Thymus (tissue), 11 donors: Measurements from ENCODE around the gene RAD1. TPM values are rescaled to one million over a fixed set of nuclear protein-coding genes. Genes with fewer than 3 reads are reported as not detected.

Experiments
- DNase-seq, 9 donors: peaks; one replicate each; pipeline ENCODE4 v3.0.0-alpha.2; 2013; ENCODE audit warnings: low spot score in 9 of 9, low read depth in 6 of 9, missing footprints in 1 of 9
- H3K27ac ChIP-seq, 2 donors: one replicate each; pipeline ENCODE4 v1.5.1; 2013; ENCODE audit warnings: control low read depth in 1 of 2, low read depth in 1 of 2, low read length in 1 of 2, mild to moderate bottlenecking in 1 of 2, moderate library complexity in 1 of 2
- H3K27me3 ChIP-seq, 2 donors: one replicate each; pipeline ENCODE4 v1.5.1; 2013; ENCODE audit warnings: low read length in 1 of 2; ENCODE audit not compliant: control insufficient read depth in 2 of 2, insufficient read depth in 1 of 2
- H3K36me3 ChIP-seq, 2 donors: one replicate each; pipeline ENCODE4 v1.5.1; 2013; ENCODE audit warnings: low read length in 1 of 2, mild to moderate bottlenecking in 1 of 2, moderate library complexity in 1 of 2; ENCODE audit not compliant: control insufficient read depth in 2 of 2, insufficient read depth in 2 of 2
- H3K4me1 ChIP-seq, 2 donors: one replicate each; pipeline ENCODE4 v1.5.1; 2013; ENCODE audit warnings: low read length in 2 of 2; ENCODE audit not compliant: control insufficient read depth in 2 of 2, insufficient read depth in 2 of 2
- H3K4me3 ChIP-seq, 2 donors: one replicate each; pipeline ENCODE4 v1.5.1; 2013; ENCODE audit warnings: low read length in 2 of 2, control low read depth in 1 of 2, mild to moderate bottlenecking in 1 of 2
- H3K9me3 ChIP-seq, 2 donors: one replicate each; pipeline ENCODE4 v1.5.1; 2013; ENCODE audit warnings: low read length in 1 of 2, mild to moderate bottlenecking in 1 of 2; ENCODE audit not compliant: control insufficient read depth in 2 of 2, insufficient read depth in 1 of 2
- WGBS: extraction: QIAGEN DNeasy Blood & Tissue Kit; methylation state at CpG from one replicate; pipeline ENCODE4 v1.1.7; 2013; 5-methylcytosine and 5-hydroxymethylcytosine counted together
- polyA plus RNA-seq: library from polyadenylated mRNA; stranded (reverse); fragments of 200-250 nt; gene quantifications from one replicate; pipeline ENCODE4 v1.2.3, GENCODE V29; 2013
- total RNA-seq: library from RNA; stranded (reverse); fragments of 120-200 nt; gene quantifications from one replicate; pipeline ENCODE4 v1.2.4, GENCODE V29; 2013
- donor health status: healthy.

The RAD1 gene
- total and polyA plus RNA-seq, 2 donors, result 15.8 to 21.2 TPM

DNA sequence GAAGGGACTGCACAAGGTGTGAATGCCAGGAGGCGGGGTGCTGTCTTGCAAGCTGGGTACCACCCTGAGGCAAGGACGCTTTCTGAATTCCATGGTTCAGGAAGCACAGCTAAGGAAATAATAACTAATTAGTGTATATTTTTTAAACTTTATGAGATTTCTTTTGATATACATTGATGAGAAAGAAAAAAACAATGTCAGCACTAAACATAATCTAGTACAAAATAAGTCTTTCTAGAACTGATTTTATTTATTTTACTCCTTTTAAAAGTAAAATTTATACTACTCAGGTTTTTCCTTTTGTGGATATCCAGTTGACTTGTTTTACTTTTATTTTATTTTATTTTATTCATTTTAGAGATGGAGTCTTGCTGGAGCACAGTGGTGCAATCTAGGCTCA, 17.6 kb upstream of the RAD1 start:
- Histone ChIP-seq H3K27me3 (no peaks in the 10 kb centered on the region), H3K4me1 (peaks cover 4 to 6% of the 10 kb centered on the region in 2 donors), H3K36me3 (peaks cover 9 to 18% of the 10 kb centered on the region in 2 donors), H3K27ac (no peak overlapping the region), H3K4me3 (no peak overlapping the region), H3K9me3 (no peaks in the 10 kb centered on the region)
- DNase-seq, result no peak
- WGBS, result 97% methylated on average over 2 of the region's 2 CpGs

GRCh38 chr5:34930870-34931269, 15.6 kb upstream of the RAD1 start:
- Histone ChIP-seq H3K27ac (no peak overlapping the region), H3K9me3 (no peaks in the 10 kb centered on the region), H3K27me3 (no peaks in the 10 kb centered on the region), H3K4me1 (peaks cover 4 to 6% of the 10 kb centered on the region in 2 donors), H3K36me3 (peaks cover 0 to 9% of the 10 kb centered on the region in 2 donors), H3K4me3 (peak overlapping the region; percentile 71 to 79)
- WGBS, result 94% methylated on average over 4 of the region's 4 CpGs
- DNase-seq, result no peak

DNA sequence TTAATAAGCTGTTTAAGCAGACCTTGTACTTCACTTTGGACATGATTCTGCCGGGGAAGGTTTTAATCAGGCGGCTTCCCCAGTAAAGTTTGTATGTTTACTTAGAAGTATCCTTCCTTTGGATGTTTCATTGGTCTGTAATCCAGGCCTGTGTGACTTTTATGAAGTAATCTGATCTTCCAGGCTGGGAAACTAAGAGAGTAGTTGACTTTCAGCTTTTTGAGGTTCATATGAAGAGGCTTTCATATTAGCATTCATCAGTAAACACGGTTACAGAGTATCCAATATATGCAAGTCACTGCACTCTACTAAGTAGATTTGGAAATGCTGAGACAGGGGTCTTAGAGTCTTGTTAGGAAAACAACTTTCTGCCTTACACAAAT, 15.1 kb upstream of the RAD1 start:
- H3K4me1 ChIP-seq, result peaks cover 4 to 6% of the 10 kb centered on the region in 2 donors
- peaks cover 0 to 12% of the 10 kb centered on the region in 2 donors for H3K36me3 ChIP-seq
- 3% methylated on average over 3 of the region's 3 CpGs for WGBS
- H3K9me3 ChIP-seq, result no peaks in the 10 kb centered on the region
- no peak for DNase-seq
- peak overlapping the region; percentile 71 to 79 for H3K4me3 ChIP-seq
- H3K27me3 ChIP-seq, result no peaks in the 10 kb centered on the region
- peak overlapping the region in 1 of 2 donors; percentile 82 for H3K27ac ChIP-seq

GRCh38 chr5:34929720-34930461, 14.6 kb upstream of the RAD1 start:
- Histone ChIP-seq H3K27me3 (no peaks in the 10 kb centered on the region), H3K36me3 (peaks cover 0 to 17% of the 10 kb centered on the region in 2 donors), H3K9me3 (no peaks in the 10 kb centered on the region), H3K4me3 (peak overlapping the region; percentile 71 to 79), H3K27ac (peak overlapping the region; percentile 82 to 87), H3K4me1 (peaks cover 4 to 6% of the 10 kb centered on the region in 2 donors)
- DNase-seq, result peak in 6 of 9 donors; percentile 41 to 81 (median 56)
- WGBS, result under 1% methylated on average over 70 of the region's 70 CpGs

GRCh38 chr5:34929134-34929719, 13.9 kb upstream of the RAD1 start, which contains the start of gene DNAJC21:
Gene DNAJC21 (plus strand): TSS chr5:34929559. CDS start chr5:34929820, 261 bp downstream.
- H3K4me3 ChIP-seq, result peak within 1 kb of the TSS; percentile 71 to 79
- peak; percentile 79 to 97 (median 94) for DNase-seq
- no peaks in the 10 kb centered on the region for H3K27me3 ChIP-seq
- H3K9me3 ChIP-seq, result no peaks in the 10 kb centered on the region
- peak within 1 kb of the TSS; percentile 82 to 87 for H3K27ac ChIP-seq
- peaks cover 4 to 6% of the 10 kb centered on the region in 2 donors for H3K4me1 ChIP-seq
- H3K36me3 ChIP-seq, result peaks cover 0 to 21% of the 10 kb centered on the region in 2 donors
- under 1% methylated on average over 63 of the region's 63 CpGs for WGBS

- H3K4me3 ChIP-seq, result no peak overlapping the region
- H3K27ac ChIP-seq, result no peak overlapping the region
- peaks cover 3 to 31% of the 10 kb centered on the region in 2 donors for H3K36me3 ChIP-seq
- 96% methylated on average over 5 of the region's 5 CpGs for WGBS
- peaks cover 4 to 6% of the 10 kb centered on the region in 2 donors for H3K4me1 ChIP-seq
- H3K9me3 ChIP-seq, result no peaks in the 10 kb centered on the region
- H3K27me3 ChIP-seq, result no peaks in the 10 kb centered on the region
- DNase-seq, result no peak
Observed at GRCh38 chr5:34928267-34928666, 13.0 kb upstream of the RAD1 start.

GRCh38 chr5:34927785-34928184, 12.5 kb upstream of the RAD1 start:
- Histone ChIP-seq H3K9me3 (no peaks in the 10 kb centered on the region), H3K4me1 (peaks cover 4 to 6% of the 10 kb centered on the region in 2 donors), H3K36me3 (peaks cover 6 to 35% of the 10 kb centered on the region in 2 donors), H3K27ac (no peak overlapping the region), H3K27me3 (no peaks in the 10 kb centered on the region), H3K4me3 (no peak overlapping the region)
- WGBS, result over 99% methylated on average over 5 of the region's 5 CpGs
- DNase-seq, result no peak

DNA sequence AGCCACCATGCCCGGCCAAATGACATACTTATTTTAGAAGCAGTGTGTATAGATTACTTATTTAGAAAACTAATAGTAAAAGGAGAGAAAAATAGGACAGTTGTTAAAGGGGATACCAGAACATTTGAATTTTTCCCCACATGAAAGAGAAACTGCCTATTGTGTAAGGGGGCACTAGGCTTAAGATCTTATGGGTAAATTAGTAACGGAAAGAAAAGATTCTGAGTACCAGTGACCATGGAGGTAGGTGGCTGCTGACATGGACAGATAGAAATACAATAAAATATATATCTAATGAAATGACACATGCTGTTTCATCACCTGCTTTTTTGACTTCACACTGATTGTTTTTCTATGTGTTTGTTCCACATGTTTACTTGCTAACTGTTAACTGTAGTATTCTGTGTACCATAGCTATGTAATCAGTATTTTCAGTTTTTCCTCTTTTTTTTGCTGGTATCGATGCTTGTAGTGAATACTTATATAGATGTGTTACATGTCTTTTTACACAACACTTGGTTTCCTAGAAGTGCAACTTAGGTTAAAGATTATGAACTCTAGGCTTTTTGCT, 11.1 kb upstream of the RAD1 start:
- Histone ChIP-seq H3K27me3 (no peaks in the 10 kb centered on the region), H3K4me3 (no peak overlapping the region), H3K9me3 (no peaks in the 10 kb centered on the region), H3K36me3 (peaks cover 6 to 46% of the 10 kb centered on the region in 2 donors), H3K27ac (no peak overlapping the region), H3K4me1 (peaks cover 4 to 6% of the 10 kb centered on the region in 2 donors)
- 98% methylated on average over 3 of the region's 3 CpGs for WGBS
- no peak for DNase-seq

- Histone ChIP-seq H3K4me3 (no peak overlapping the region), H3K27ac (no peak overlapping the region), H3K27me3 (no peaks in the 10 kb centered on the region), H3K4me1 (peaks cover 0 to 3% of the 10 kb centered on the region in 2 donors), H3K9me3 (no peaks in the 10 kb centered on the region), H3K36me3 (peaks cover 12 to 52% of the 10 kb centered on the region in 2 donors)
- no peak for DNase-seq
Observed at GRCh38 chr5:34924462-34924765, 9.1 kb upstream of the RAD1 start.
